ENCODE measurements around the gene ANP32E.
A peak's percentile ranks its signal among the peaks of the same experiment; 100 is the strongest.
"Not testable (repeated sequence)": the region's sequence is repeated elsewhere in the genome, so short reads cannot be mapped to it uniquely, and the experiment has no call there.

Gene ANP32E

GRCh38 chr1:150227228-150227627 is 8.7 kb downstream of the ANP32E start:
- Histone ChIP-seq H3K36me3 (ENCODE audit: insufficient read depth, low read length) (peaks cover 40% of the 10 kb centered on the region), H3K4me2 (ENCODE audit: low read length) (no peak overlapping the region), H3K4me1 (ENCODE audit: control insufficient read depth, insufficient read depth, low read length) (no peaks in the 10 kb centered on the region), H3K9ac (ENCODE audit: low read depth, low read length) (no peak overlapping the region), H3K9me3 (replicated peaks; ENCODE audit: low read length) (no peaks in the 10 kb centered on the region), H3K27me3 (ENCODE audit: control insufficient read depth, insufficient read depth, low read length) (no peaks in the 10 kb centered on the region), H3K4me3 (ENCODE audit: low read length) (no peak overlapping the region)

GRCh38 chr1:150226486-150226885 is 9.4 kb downstream of the ANP32E start:
- Histone ChIP-seq H3K9ac (ENCODE audit: low read depth, low read length) (no peak overlapping the region), H3K27me3 (ENCODE audit: control insufficient read depth, insufficient read depth, low read length) (no peaks in the 10 kb centered on the region), H3K4me1 (ENCODE audit: control insufficient read depth, insufficient read depth, low read length) (no peaks in the 10 kb centered on the region), H3K4me3 (ENCODE audit: low read length) (no peak overlapping the region), H3K36me3 (ENCODE audit: insufficient read depth, low read length) (peaks cover 43% of the 10 kb centered on the region), H3K4me2 (ENCODE audit: low read length) (no peak overlapping the region), H3K9me3 (replicated peaks; ENCODE audit: low read length) (no peaks in the 10 kb centered on the region)

DNA sequence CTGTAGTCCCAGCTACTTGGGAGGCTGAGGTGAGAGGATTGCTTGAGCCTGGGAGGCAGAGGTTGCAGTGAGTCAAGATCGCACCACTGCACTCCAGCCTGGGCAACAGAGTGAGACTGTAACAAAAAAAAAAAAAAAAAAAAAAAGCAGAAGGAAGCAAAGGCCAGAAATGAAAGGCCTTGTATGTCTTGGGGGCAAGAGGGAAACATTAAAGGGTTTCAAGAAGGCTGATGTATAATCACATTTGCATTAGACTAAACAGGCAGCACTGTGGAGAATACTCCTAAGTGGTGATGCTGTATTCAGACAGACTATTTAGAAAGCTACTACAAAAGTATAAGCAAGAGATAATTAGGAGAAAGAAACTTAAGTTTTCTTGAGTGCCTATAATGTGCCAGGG is 10.4 kb downstream of the ANP32E start:
- H3K36me3 ChIP-seq (ENCODE audit: insufficient read depth, low read length) = peaks cover 47% of the 10 kb centered on the region
- H3K4me2 ChIP-seq (ENCODE audit: low read length) = no peak overlapping the region

DNA sequence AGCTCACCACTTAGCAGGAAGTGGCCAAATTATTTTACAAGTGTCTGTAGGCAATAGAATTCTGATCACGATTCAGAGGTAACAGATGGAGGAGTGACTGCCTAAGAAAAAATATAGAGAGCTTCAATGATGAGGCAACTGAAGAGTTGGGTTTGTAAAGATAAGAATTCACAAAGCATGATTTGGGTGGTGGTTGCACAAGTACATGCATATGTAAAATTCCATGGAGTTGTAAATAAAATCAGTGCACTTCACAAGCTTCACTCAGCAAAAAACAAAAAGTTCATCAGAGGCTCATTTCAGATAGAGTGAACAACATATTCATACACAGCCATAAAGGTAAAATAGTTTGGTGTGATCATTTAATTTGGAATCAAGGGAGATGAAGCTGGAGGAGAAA is 10.9 kb downstream of the ANP32E start:
- Histone ChIP-seq H3K27me3 (ENCODE audit: control insufficient read depth, insufficient read depth, low read length) (no peaks in the 10 kb centered on the region), H3K4me2 (ENCODE audit: low read length) (no peak overlapping the region), H3K4me3 (ENCODE audit: low read length) (no peak overlapping the region), H3K4me1 (ENCODE audit: control insufficient read depth, insufficient read depth, low read length) (no peaks in the 10 kb centered on the region), H3K36me3 (ENCODE audit: insufficient read depth, low read length) (peaks cover 52% of the 10 kb centered on the region), H3K9ac (ENCODE audit: low read depth, low read length) (no peak overlapping the region), H3K9me3 (replicated peaks; ENCODE audit: low read length) (no peaks in the 10 kb centered on the region)

More for the DNA sequence above, 10.4 kb downstream of the ANP32E start:
- Histone ChIP-seq H3K27me3 (ENCODE audit: control insufficient read depth, insufficient read depth, low read length) (no peaks in the 10 kb centered on the region), H3K4me1 (ENCODE audit: control insufficient read depth, insufficient read depth, low read length) (no peaks in the 10 kb centered on the region), H3K9ac (ENCODE audit: low read depth, low read length) (no peak overlapping the region), H3K4me3 (ENCODE audit: low read length) (no peak overlapping the region), H3K9me3 (replicated peaks; ENCODE audit: low read length) (no peaks in the 10 kb centered on the region)

DNA sequence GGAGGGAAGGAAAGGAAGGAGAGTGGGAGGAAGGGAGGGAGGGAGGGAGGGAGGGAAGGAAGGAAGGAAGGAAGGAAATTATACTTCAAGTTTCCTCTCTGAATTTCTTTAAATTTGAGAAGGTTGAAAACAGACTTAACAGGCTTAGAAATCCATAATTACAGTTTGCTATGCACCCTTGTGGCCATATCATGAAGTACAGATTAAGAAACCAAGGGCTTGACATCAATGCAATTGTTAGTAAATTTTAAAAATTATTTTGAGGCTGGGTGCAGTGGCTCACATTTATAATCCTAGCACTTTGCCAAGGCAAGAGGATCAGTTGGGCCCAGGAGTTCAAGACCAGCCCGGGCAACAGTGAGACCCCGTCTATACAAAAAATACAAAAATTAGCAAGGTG is 14.4 kb downstream of the ANP32E start:
- no peaks in the 10 kb centered on the region for H3K4me1 ChIP-seq (ENCODE audit: control insufficient read depth, insufficient read depth, low read length)
- H3K4me2 ChIP-seq (ENCODE audit: low read length) = no peak overlapping the region
- peaks cover 41% of the 10 kb centered on the region for H3K36me3 ChIP-seq (ENCODE audit: insufficient read depth, low read length)
- no peaks in the 10 kb centered on the region for H3K9me3 ChIP-seq (replicated peaks; ENCODE audit: low read length)
- H3K4me3 ChIP-seq (ENCODE audit: low read length) = no peak overlapping the region
- H3K9ac ChIP-seq (ENCODE audit: low read depth, low read length) = no peak overlapping the region
- no peaks in the 10 kb centered on the region for H3K27me3 ChIP-seq (ENCODE audit: control insufficient read depth, insufficient read depth, low read length)

GRCh38 chr1:150215855-150216254 is 20.1 kb downstream of the ANP32E start:
- H3K4me1 ChIP-seq (ENCODE audit: control insufficient read depth, insufficient read depth, low read length); H3K4me3 ChIP-seq (ENCODE audit: low read length); H3K27me3 ChIP-seq (ENCODE audit: control insufficient read depth, insufficient read depth, low read length); H3K4me2 ChIP-seq (ENCODE audit: low read length); H3K9me3 ChIP-seq (replicated peaks; ENCODE audit: low read length); H3K9ac ChIP-seq (ENCODE audit: low read depth, low read length): not testable (repeated sequence)
- H3K36me3 ChIP-seq (ENCODE audit: insufficient read depth, low read length) = peaks cover 17% of the 10 kb centered on the region

DNA sequence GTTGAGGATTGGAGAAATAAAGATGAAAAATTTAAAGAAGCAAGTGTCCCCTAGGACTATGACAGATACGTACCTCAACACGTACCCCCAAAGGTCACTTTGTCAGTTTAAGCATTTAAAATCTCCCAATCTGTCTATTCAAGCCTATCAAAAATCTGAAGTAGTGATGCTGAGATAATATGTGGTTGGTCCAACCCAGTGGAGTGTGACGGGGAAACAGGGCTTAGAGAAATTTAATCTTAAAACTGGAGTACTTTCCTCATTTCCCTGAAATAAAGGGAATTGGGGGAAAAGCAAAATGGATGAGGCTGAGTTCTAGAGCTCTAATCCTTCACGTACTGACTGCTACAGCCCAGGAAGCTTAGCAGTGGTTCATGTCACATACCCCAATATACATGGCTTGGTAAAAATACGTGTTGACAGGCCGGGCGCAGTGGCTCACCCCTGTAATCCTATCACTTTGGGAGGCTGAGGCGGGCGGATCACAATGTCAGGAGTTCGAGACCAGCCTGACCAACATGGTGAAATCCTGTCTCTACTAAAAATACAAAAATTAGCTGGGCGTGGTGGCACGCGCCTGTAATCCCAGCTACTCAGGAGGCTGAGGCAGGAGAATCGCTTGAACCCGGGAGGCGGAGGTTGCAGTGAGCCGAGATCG is 21.7 kb downstream of the ANP32E start:
- H3K27me3 ChIP-seq (ENCODE audit: control insufficient read depth, insufficient read depth, low read length); H3K36me3 ChIP-seq (ENCODE audit: insufficient read depth, low read length); H3K9me3 ChIP-seq (replicated peaks; ENCODE audit: low read length); H3K4me1 ChIP-seq (ENCODE audit: control insufficient read depth, insufficient read depth, low read length): not testable (repeated sequence)
- Histone ChIP-seq H3K9ac (ENCODE audit: low read depth, low read length) (peak overlapping the region; percentile 66), H3K4me3 (ENCODE audit: low read length) (peak overlapping the region; percentile 60), H3K4me2 (ENCODE audit: low read length) (peak overlapping the region; percentile 75)

DNA sequence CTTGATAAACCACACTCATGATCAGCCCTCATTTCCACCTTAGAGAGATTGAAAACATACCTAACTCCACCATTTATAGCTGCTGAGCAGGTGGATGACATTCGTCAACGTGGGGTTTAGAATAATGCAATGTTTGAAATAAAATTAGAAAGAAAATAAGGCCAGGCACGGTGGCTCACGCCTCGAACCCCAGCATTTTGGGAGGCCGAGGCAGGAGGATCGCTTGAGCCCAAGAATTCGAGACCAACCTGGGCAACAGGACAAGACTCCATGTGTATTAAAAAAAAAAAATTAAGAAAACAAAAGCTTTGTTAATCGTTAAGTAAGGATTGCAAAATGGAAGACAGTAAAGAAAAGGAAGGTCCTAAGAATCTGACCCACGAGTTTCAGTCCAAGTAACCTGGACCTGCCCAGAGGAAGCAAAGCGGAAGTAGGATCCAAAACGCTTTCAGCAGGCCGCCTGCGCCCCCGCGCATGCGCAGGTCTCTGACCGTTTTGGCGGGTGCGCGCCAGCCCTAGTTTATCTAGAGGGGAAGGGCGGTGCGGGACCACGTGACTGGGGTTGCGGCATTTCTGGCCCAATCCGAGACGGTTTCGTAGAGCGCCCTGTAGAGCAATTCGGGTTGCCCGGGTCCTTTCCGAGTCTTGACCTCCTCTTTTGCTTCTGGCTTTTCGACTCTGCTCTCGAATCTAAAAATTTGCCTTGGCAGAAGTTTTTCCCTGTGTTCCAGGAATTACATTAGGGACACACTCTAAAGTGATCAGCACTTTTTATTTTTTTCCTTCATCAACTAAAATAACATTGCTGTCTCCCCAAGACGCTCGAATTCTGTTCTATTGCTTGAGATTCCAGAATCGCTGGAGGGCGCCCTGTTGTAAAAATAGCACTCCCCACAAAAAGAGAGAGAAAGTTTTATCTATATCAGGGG is 22.5 kb downstream of the ANP32E start:
- peaks cover 9% of the 10 kb centered on the region for H3K4me1 ChIP-seq (ENCODE audit: control insufficient read depth, insufficient read depth, low read length)
- H3K4me2 ChIP-seq (ENCODE audit: low read length) = peak overlapping the region; percentile 75
- no peaks in the 10 kb centered on the region for H3K36me3 ChIP-seq (ENCODE audit: insufficient read depth, low read length)
- no peaks in the 10 kb centered on the region for H3K9me3 ChIP-seq (replicated peaks; ENCODE audit: low read length)
- no peaks in the 10 kb centered on the region for H3K27me3 ChIP-seq (ENCODE audit: control insufficient read depth, insufficient read depth, low read length)
- H3K4me3 ChIP-seq (ENCODE audit: low read length) = peak overlapping the region; percentile 60
- H3K9ac ChIP-seq (ENCODE audit: low read depth, low read length) = peak overlapping the region; percentile 66

- Histone ChIP-seq H3K9ac (ENCODE audit: low read depth, low read length) (no peak overlapping the region), H3K4me1 (ENCODE audit: control insufficient read depth, insufficient read depth, low read length) (peaks cover 9% of the 10 kb centered on the region), H3K4me3 (ENCODE audit: low read length) (no peak overlapping the region), H3K4me2 (ENCODE audit: low read length) (no peak overlapping the region), H3K9me3 (replicated peaks; ENCODE audit: low read length) (no peaks in the 10 kb centered on the region), H3K36me3 (ENCODE audit: insufficient read depth, low read length) (no peaks in the 10 kb centered on the region), H3K27me3 (ENCODE audit: control insufficient read depth, insufficient read depth, low read length) (no peaks in the 10 kb centered on the region)
These were observed 23.8 kb downstream of the ANP32E start for GRCh38 chr1:150212070-150212469.

DNA sequence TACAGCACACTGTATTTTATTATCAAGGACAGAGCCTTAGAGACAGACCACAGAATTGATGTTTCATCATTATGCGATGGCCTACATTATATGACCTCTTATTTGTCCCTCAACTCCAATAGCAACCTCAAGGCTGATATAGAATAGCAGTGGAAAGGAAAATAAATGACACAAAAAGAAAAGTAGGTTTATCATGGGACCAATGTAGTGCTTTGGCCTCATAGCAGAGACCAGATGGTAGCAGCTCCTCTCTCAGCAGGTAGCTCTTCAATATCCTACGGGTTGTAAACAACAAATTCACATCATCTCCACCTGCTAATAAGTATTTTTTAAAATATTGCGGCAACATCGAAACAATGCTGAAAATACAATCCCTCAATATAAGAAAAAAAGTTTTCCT is 25.2 kb downstream of the ANP32E start:
- Histone ChIP-seq H3K4me1 (ENCODE audit: control insufficient read depth, insufficient read depth, low read length) (peaks cover 9% of the 10 kb centered on the region), H3K36me3 (ENCODE audit: insufficient read depth, low read length) (no peaks in the 10 kb centered on the region), H3K9me3 (replicated peaks; ENCODE audit: low read length) (no peaks in the 10 kb centered on the region), H3K4me3 (ENCODE audit: low read length) (no peak overlapping the region), H3K9ac (ENCODE audit: low read depth, low read length) (no peak overlapping the region), H3K27me3 (ENCODE audit: control insufficient read depth, insufficient read depth, low read length) (no peaks in the 10 kb centered on the region), H3K4me2 (ENCODE audit: low read length) (no peak overlapping the region)

DNA sequence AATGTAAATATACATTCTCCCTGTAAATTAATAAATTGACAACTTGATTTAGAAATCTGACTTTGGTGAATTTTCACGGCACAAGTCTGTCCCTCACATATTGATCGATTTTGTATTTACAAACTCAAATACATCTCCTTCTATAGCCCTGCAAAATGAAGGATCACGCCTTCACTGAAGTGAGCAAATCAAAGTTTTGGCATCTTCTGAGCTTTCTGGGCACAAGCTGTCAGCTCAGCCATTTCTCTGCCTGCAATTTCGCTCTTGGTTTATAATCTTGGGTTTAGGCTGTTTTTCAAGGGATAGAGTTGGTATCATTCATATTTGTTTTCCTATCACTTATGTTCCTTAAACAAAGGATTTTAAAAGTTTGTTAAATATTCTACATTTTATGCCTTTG is 25.8 kb downstream of the ANP32E start:
- Histone ChIP-seq H3K4me3 (ENCODE audit: low read length) (no peak overlapping the region), H3K36me3 (ENCODE audit: insufficient read depth, low read length) (no peaks in the 10 kb centered on the region), H3K9ac (ENCODE audit: low read depth, low read length) (no peak overlapping the region), H3K9me3 (replicated peaks; ENCODE audit: low read length) (no peaks in the 10 kb centered on the region), H3K4me2 (ENCODE audit: low read length) (no peak overlapping the region), H3K4me1 (ENCODE audit: control insufficient read depth, insufficient read depth, low read length) (peaks cover 9% of the 10 kb centered on the region), H3K27me3 (ENCODE audit: control insufficient read depth, insufficient read depth, low read length) (no peaks in the 10 kb centered on the region)

GRCh38 chr1:150208460-150208859 is 27.5 kb downstream of the ANP32E start:
- H3K4me3 ChIP-seq (ENCODE audit: low read length); H3K36me3 ChIP-seq (ENCODE audit: insufficient read depth, low read length); H3K9me3 ChIP-seq (replicated peaks; ENCODE audit: low read length); H3K4me1 ChIP-seq (ENCODE audit: control insufficient read depth, insufficient read depth, low read length); H3K9ac ChIP-seq (ENCODE audit: low read depth, low read length); H3K27me3 ChIP-seq (ENCODE audit: control insufficient read depth, insufficient read depth, low read length); H3K4me2 ChIP-seq (ENCODE audit: low read length): not testable (repeated sequence)

Measured in skeletal muscle satellite cell (primary cell).